ENCODE results near the gene CLEC2L. TPM values are rescaled to one million over a fixed set of nuclear protein-coding genes. Genes with fewer than 3 reads are reported as not detected.

The CLEC2L gene
- total RNA-seq, 1 donor, result not detected

DNA sequence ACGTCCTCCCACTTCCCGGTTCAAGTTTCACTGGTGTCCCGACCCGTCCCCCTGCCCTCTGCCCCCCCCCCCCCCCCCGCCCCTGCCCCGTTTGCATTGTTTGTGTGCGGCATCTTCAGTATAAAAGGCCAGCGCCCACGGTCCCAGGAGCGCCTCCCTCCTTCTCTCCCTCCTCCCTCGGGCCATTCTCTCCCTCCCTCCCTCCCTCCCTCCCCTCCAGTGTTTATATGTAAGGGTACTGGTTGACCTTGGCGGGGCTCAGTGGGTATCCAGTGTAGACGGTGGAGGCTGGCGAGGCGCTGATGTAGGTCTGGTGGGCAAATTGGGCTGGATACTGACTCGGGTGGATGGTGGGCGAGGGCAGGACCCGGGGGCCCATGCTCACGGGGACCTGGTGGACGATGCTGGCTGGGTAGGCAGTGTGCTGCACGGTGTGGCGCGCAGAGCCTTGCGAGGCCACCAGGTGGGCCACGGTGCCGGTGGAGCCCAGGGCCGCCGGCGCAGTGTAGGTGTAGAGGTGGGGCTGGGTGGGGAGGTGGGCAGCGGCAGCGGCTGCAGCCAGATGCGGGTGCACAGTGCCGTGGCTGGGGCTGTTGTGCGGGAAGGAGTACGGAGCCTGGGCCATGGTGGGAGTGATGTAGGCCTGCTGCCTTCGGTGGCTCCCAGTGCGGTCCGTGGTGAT lies 49.4 kb downstream of the CLEC2L start:
- TF ChIP-seq, protein P1, sequence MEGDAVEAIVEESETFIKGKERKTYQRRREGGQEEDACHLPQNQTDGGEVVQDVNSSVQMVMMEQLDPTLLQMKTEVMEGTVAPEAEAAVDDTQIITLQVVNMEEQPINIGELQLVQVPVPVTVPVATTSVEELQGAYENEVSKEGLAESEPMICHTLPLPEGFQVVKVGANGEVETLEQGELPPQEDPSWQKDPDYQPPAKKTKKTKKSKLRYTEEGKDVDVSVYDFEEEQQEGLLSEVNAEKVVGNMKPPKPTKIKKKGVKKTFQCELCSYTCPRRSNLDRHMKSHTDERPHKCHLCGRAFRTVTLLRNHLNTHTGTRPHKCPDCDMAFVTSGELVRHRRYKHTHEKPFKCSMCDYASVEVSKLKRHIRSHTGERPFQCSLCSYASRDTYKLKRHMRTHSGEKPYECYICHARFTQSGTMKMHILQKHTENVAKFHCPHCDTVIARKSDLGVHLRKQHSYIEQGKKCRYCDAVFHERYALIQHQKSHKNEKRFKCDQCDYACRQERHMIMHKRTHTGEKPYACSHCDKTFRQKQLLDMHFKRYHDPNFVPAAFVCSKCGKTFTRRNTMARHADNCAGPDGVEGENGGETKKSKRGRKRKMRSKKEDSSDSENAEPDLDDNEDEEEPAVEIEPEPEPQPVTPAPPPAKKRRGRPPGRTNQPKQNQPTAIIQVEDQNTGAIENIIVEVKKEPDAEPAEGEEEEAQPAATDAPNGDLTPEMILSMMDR (IDR thresholded peaks at IDR 0.05; ENCODE audit: insufficient read depth, low read length), result no peak
- no peak overlapping the region for H3K4me3 ChIP-seq (ENCODE audit: low read depth, low read length)
- no peak for DNase-seq (ENCODE audit: low read depth)

DNA sequence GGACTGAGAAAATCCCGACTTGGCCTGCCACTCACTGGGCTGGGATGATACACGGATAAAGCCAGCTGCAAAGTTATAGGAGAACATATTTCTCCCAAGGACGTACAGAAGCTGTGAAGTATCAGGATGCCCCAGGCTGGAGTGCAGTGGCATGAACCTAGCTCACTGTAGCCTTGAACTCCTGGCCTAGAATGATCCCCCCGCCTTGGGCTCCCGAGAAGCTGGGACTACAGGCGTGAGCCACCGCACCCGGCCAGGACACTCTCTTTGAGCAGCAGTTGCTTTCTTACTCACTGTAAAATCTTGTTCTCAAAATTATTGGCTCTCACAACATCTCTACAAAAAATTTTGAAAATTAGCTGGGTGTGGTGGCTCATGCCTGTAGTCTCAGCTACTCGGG lies 50.4 kb downstream of the CLEC2L start:
- H3K4me3 ChIP-seq (ENCODE audit: low read depth, low read length), result no peak overlapping the region
- DNase-seq (ENCODE audit: low read depth), result no peak
- TF ChIP-seq, protein P1 (IDR thresholded peaks at IDR 0.05; ENCODE audit: insufficient read depth, low read length), result no peak

DNA sequence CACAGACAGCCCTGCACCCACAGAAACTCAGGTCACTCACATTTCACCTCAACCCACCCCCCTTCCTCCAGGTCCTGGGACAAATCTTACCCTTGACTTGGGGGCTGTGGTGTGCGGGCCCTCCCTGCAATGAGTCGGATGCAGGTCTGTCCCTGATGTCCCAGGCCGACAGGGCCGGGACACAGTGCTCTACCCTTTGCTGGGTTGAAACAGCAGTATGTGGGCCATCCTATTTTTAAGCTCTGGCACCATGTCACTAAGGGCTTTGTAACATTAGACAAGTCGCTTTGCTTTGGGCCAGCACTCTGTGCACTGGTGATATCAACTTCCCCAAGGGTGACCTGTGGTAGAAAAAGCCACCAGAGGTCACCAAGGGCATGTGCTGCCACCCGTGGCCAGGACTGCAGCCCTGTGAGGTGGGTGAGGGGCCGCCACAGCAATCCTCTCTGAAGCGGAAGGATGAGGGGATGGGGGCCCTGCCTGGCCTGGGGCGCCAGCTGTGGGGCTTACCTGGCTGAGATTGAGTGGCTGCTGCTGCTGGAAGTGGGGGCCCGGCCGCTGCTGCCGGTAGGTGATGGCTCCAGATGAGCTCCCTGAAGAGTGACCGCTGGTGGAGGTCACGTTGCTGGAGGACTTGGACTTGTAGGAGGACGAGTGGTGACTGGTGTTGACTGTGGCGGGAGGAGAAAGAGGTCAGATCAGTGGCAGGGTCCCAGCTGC lies 51.3 kb downstream of the CLEC2L start:
- H3K4me3 ChIP-seq (ENCODE audit: low read depth, low read length), result no peak overlapping the region
- TF ChIP-seq, protein P1 (IDR thresholded peaks at IDR 0.05; ENCODE audit: insufficient read depth, low read length), result no peak
- DNase-seq (ENCODE audit: low read depth), result no peak

DNA sequence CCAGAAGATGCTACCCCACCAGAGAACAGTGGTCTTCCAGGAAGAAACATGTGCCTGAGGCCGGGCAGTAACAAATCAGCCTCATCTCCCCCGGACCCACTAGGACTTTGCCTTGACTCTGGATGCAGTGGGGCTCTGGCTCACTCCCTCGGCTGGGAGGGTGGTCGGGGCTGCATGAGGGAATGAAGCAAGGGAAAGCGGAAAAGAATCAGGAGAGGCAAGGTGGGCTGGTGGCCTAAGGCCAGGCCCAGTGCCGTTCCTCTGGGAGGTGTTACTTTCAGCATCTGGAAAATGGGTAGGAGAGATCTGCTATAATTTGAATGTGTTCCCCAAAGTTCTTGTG lies 51.8 kb downstream of the CLEC2L start:
- TF ChIP-seq, protein P1 (IDR thresholded peaks at IDR 0.05; ENCODE audit: insufficient read depth, low read length), result no peak
- DNase-seq (ENCODE audit: low read depth), result no peak
- H3K4me3 ChIP-seq (ENCODE audit: low read depth, low read length), result no peak overlapping the region

DNA sequence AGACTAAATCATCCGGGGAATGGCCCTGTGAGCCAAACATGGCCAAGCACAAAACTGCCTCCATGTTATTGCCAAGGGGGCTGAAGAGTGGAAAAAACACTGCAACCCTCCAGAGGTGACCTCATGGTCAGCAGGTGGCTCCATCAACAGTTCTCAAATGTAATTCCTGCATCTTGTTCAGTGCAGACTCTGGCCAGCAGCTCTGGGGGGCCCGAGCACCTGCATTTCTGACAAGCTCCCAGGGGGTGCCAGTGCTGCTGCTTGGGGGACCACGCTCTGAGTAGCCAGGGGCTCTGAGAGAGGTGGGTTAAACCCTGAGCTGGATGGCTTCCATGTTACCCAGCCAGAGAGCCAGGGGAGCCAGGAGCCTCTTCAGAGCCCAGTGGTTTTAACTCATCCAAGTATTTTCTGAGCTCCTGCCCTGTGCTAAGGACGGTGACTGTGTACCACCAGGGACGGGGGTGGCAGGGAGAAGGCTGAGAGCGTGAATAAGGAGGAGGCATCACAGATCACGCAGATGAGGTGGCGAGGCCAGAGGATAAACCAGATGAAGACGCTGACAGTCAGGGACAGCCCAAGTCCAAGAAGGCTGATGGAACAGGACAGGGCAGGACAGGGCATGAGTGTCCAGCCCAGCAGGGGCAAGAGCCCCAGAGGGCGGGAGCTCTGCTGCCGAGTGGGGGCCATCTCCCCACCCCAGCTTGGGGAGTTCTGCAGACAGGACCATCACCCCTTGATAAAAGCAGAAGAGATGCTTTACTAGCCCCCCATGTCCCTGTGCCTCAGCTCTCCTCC lies 52.9 kb downstream of the CLEC2L start:
- TF ChIP-seq, protein P1 (IDR thresholded peaks at IDR 0.05; ENCODE audit: insufficient read depth, low read length), result no peak
- DNase-seq (ENCODE audit: low read depth), result no peak

DNA sequence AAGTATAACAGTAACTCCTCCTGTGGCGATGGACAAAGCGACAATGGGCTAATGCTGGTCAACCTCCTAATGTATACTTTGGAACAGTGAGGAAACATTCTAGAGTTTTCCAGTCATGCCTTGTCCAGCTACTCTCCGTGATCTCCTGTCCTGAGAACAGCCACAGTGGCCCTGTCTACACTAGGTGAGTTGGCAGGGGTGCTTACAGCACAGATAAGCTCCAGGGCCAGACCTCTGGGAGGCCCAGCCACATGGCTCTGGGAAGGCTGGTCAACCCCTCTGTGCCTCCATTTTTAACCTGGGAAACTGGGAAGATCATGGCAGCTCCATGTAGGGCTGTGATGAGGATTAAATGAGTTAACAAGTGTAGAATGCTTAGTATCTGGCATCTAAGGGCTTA lies 57.0 kb downstream of the CLEC2L start:
- TF ChIP-seq, protein P1 (IDR thresholded peaks at IDR 0.05; ENCODE audit: insufficient read depth, low read length), result no peak
- DNase-seq (ENCODE audit: low read depth), result no peak
- H3K4me3 ChIP-seq (ENCODE audit: low read depth, low read length), result no peak overlapping the region

More for the DNA sequence above, 52.9 kb downstream of the CLEC2L start:
- no peak overlapping the region for H3K4me3 ChIP-seq (ENCODE audit: low read depth, low read length)
